ENCODE data around the gene CBX3. TPM values are rescaled to one million over a fixed set of nuclear protein-coding genes. Genes with fewer than 3 reads are reported as not detected.

CBX3 gene
- total and polyA plus RNA-seq, 2 of the 13 experiments (the other 11 are each of a cell fraction or from before 2014, with no cell fraction given) = 53.9 to 249 TPM

DNA sequence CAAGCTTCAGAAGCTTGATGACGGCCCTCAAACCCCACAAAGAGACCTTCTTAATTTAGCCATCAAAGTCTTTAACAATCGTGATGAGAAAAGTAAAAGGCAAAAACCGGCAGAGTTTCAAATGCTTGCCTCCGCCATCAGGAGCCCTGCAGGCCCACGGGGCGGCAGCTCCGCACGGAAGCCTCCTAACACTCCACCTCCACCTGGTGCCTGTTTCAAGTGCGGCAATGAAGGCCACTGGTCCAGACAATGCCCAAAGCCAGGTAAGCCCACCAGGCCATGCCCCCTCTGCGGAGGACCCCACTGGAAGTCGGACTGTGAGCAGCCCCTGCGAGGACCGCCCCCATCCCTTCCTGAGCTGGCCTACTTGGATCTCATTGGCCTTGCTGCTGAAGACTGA, 43.6 kb downstream of the CBX3 start:
- Histone ChIP-seq H3K36me3 (replicated peaks in 1 of 2; ENCODE audit: control insufficient read depth in 1 of 2, insufficient read depth in 2 of 2, low read length in 2 of 2) (no peaks in the 10 kb centered on the region), H4K20me1 (ENCODE audit: insufficient read depth, low read length) (no peaks in the 10 kb centered on the region), H2AFZ (ENCODE audit: low read length) (no peak overlapping the region), H3K27ac (ENCODE audit: extremely low read length, insufficient read depth, low read length) (no peak overlapping the region), H3K79me2 (ENCODE audit: insufficient read depth, low read length) (no peaks in the 10 kb centered on the region), H3K9ac (ENCODE audit: insufficient read depth, low read depth, low read length) (no peak overlapping the region), H3K4me2 (ENCODE audit: low read depth, low read length) (no peak overlapping the region), H3K9me3 (ENCODE audit: low read length) (no peaks in the 10 kb centered on the region), H3K27me3 (ENCODE audit: control insufficient read depth in 1 of 2, insufficient read depth in 2 of 2, low read length in 2 of 2) (peaks cover 1 to 28% of the 10 kb centered on the region in 2 experiments; a peak in 3 of 5 replicates), H3K4me3 (replicated peaks in 1 of 3; ENCODE audit: insufficient read depth in 1 of 3, low read depth in 2 of 3, low read length in 3 of 3) (no peak overlapping the region), H3K4me1 (ENCODE audit: insufficient read depth, low read length) (no peaks in the 10 kb centered on the region)
- TF ChIP-seq GFI1 (CRISPR knock-in tag; IDR thresholded peaks at IDR 0.05; ENCODE audit: borderline replicate concordance) = no peak
- no peak for TF ChIP-seq EEA1 (CRISPR knock-in tag; IDR thresholded peaks at IDR 0.05; ENCODE audit: borderline replicate concordance)
- no peak for TF ChIP-seq REXO4 (CRISPR knock-in tag; IDR thresholded peaks at IDR 0.05; ENCODE audit: borderline replicate concordance)
- TF ChIP-seq ZNF329 (CRISPR knock-in tag; IDR thresholded peaks at IDR 0.05; ENCODE audit: low read depth) = no peak
- no peak for TF ChIP-seq MNT (IDR thresholded peaks at IDR 0.05)
- TF ChIP-seq ZFP41 (CRISPR knock-in tag; IDR thresholded peaks at IDR 0.05; ENCODE audit: borderline replicate concordance) = no peak
- TF ChIP-seq NCOA5 (CRISPR knock-in tag; IDR thresholded peaks at IDR 0.05) = no peak
- no peak for TF ChIP-seq ZBTB1 (CRISPR knock-in tag; IDR thresholded peaks at IDR 0.05; ENCODE audit: borderline replicate concordance)
- no peak for TF ChIP-seq CCDC6 (CRISPR knock-in tag; IDR thresholded peaks at IDR 0.05)
- no peak for TF ChIP-seq SP1 (IDR thresholded peaks at IDR 0.05)
- no peak for TF ChIP-seq SP1 (CRISPR knock-in tag; IDR thresholded peaks at IDR 0.05)
- TF ChIP-seq ZNF639 (CRISPR knock-in tag; conservative IDR thresholded peaks at IDR 0.05) = no peak
- DNase-seq (ENCODE audit: low spot score) (no peak), ATAC-seq (no peak), FAIRE-seq (no peak)
- intact Hi-C loops (cut with micrococcal nuclease; ENCODE audit: unreplicated experiment) = no loop called here
- in situ Hi-C loops (cut with HindIII; ENCODE audit: extremely low pct_ligation_motif_present, low pct_unique_long_range_greater_than_20kb) = no loop called here
- 69% methylated on average over 8 of the region's 13 CpGs for WGBS (ENCODE audit: low lambda C conversion rate)
- CTCF ChIA-PET (ENCODE audit: low intra/inter-chr PET ratio, low total read pairs) = no interaction called here
- POLR2A ChIA-PET = no interaction called here
- no TSS peak for BruUV-seq (replicated peaks)

All from HepG2 (cell line).